HG03097 (cell line): Measurements from ENCODE around the gene AMIGO1.

ENCODE experiments used
- ATAC-seq: cut with Tn5 transposase; IDR thresholded peaks from one replicate; pipeline ENCODE4 v1.9.1; 2021; ENCODE audit not compliant: unreplicated experiment, low FRiP score

The AMIGO1 gene, protein sequence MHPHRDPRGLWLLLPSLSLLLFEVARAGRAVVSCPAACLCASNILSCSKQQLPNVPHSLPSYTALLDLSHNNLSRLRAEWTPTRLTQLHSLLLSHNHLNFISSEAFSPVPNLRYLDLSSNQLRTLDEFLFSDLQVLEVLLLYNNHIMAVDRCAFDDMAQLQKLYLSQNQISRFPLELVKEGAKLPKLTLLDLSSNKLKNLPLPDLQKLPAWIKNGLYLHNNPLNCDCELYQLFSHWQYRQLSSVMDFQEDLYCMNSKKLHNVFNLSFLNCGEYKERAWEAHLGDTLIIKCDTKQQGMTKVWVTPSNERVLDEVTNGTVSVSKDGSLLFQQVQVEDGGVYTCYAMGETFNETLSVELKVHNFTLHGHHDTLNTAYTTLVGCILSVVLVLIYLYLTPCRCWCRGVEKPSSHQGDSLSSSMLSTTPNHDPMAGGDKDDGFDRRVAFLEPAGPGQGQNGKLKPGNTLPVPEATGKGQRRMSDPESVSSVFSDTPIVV

DNA sequence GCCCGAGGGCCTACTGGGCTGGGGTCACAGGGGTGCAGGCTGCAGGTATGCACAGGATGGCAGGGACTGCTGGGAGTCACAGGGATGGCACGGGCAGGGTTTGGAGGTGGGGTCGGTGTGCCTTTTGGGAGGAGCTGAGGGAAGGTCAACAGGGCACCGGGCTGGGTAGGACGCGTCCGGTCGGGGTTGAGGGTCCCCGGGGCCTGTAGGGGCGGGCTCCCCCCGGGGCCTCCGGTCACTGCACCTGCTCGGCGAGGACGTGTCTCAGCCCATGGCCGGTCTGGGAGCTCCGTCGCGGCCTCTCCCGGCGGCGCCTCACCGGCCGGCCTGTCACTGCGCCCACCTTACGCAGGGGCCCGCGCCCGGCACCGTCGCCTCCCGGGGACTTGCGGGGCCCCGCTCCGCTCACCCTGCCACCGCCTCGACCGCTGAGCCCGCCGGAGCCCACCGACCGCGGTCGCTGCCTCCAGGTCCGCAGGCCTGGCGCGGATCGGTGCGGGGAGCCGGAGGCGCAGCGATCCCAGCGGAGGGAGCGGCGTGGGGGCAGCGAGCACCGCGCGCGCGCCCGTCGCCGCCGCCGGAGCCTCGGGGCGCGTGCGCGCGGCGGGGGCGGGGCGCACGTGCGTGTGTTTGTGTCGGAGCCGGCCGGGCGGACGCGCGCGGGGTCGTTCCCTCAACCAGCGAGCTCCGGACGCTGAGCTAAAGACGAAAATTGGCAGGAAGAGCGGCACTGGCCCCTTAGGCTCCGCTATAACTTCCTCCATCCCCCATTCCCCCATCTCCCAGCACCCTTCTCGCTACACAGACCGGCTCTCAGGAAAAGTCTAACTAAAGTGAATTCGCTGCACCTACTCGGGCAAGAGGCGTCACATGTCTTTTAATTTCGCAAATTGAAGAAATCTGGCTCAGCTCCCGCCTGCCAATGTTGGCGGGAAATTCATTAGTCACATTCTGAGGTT, at the start of gene AMIGO1:
AMIGO1 (minus strand) TSS at position 552 of the 959 bp plus-strand sequence. CDS start 815 bp downstream, outside the sequence.
- ATAC-seq = no peak

DNA sequence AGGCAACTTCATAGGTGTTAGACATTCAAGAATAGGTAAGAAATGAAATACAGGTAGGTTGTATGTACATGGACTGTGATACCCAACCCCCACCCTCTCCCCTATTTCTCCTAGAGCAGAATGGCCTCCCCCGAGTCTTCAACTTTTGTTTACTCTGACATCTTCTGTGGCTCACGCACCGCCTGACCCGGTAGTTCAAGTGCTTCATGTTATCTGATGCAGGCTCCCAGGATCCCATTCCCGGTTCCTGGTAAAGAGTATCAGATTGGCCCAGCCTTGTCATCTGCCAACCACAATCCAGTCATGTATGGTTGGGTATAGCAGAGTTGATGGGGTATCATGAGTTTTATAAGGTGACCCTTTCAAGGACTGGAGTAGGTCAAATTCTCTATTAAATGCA, 48.0 kb upstream of the AMIGO1 start:
- no peak for ATAC-seq

- no peak for ATAC-seq
Measured at GRCh38 chr1:109556563-109556962, 47.0 kb upstream of the AMIGO1 start.

GRCh38 chr1:109548321-109549267, 39.1 kb upstream of the AMIGO1 start, which contains the start of gene GNAI3:
GNAI3 (plus strand) TSS chr1:109548615; CDS start chr1:109548721, 106 bp downstream.
- peak; percentile 92 for ATAC-seq

DNA sequence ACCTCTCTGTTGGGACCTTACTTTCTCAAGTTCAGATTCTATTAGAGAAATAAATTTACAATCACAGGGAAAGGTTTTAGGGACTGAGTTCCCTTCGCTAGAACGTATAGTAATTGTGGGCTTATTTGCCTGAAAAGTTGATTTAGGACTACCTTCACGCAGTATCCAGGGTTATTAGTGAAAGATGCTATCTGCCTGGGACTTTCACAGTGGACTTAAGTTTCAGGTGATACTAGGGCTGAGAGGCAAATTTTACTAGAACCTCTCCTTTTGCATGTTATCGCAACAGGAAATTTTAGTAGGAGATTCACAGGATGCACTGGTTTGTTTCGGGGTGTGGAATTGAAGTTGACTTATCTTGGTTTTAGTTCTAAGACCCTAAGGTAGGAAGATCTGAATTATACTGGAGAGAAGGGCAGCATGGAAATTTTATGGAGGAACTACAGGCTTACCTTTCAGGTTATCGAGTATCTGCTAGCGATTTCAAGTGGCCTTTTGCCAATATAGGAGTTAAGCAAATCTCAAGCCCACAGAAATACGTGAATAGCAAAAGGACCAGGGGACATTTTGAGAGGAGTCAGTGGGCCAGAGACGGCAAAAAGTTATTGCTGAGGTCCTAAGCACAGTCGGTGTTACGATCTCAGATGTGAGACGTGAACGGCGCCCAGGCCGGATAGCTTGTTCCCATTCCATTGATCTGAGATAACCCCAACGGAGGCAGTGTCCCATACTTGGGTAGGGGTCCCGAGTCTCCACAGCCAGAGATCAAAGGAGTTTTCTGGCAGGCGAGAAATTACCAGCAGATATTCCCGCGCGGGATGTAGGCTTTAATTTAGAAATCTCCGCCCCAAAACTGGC, 38.2 kb upstream of the AMIGO1 start:
- ATAC-seq = peak; percentile 6

GRCh38 chr1:109546311-109547109, 37.0 kb upstream of the AMIGO1 start:
- peak; percentile 39 for ATAC-seq

DNA sequence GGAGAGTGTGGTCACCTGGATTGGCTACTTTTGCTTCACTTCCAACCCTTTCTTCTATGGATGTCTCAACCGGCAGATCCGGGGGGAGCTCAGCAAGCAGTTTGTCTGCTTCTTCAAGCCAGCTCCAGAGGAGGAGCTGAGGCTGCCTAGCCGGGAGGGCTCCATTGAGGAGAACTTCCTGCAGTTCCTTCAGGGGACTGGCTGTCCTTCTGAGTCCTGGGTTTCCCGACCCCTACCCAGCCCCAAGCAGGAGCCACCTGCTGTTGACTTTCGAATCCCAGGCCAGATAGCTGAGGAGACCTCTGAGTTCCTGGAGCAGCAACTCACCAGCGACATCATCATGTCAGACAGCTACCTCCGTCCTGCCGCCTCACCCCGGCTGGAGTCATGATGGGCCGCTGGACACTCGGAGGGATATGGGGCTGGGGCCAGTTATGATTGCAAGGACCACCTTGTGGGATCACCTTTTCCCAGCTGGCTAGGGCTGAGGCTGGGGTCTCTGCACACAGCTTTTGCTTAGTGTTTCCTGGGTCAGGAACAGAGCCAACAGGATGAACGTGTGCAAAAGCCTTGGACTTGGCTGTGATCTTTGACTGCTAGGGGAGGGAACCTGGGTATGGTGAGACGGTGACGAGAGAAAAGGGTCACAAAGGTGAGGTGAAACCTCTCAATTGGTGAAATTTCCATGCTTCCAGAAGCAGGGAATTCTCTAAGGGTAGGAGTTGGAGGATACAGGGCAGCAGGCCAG, 34.6 kb upstream of the AMIGO1 start:
- ATAC-seq = no peak

GRCh38 chr1:109543283-109543987, 33.9 kb upstream of the AMIGO1 start:
- no peak for ATAC-seq

- ATAC-seq = no peak
Measured at GRCh38 chr1:109542657-109543056, 33.1 kb upstream of the AMIGO1 start.

GRCh38 chr1:109541102-109541501, 31.6 kb upstream of the AMIGO1 start:
- ATAC-seq = no peak

DNA sequence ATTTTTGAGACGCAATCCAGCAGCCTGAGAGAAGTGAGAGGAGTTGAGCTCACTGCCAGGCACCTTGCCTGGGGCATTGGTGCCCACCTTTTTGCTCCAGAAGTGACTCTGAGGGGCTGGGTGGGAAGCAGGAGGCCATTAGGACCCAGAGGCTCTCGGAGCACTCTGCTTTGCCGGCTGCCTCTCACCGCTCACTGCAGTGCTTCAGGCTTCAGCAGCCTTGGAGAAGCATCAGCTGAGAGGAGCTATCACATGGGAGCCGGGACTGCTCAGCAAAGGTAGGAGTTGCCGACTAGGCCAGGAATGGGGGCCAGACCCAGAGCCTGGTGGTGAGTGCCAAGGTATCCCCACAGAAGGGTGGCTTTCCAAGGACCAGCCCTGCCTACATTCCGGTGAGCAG, 30.1 kb upstream of the AMIGO1 start, which contains the start of gene GPR61:
GPR61 (plus strand) TSS at position 197 of the 400 bp plus-strand sequence. CDS start 3,151 bp downstream, outside the sequence.
- ATAC-seq = no peak

DNA sequence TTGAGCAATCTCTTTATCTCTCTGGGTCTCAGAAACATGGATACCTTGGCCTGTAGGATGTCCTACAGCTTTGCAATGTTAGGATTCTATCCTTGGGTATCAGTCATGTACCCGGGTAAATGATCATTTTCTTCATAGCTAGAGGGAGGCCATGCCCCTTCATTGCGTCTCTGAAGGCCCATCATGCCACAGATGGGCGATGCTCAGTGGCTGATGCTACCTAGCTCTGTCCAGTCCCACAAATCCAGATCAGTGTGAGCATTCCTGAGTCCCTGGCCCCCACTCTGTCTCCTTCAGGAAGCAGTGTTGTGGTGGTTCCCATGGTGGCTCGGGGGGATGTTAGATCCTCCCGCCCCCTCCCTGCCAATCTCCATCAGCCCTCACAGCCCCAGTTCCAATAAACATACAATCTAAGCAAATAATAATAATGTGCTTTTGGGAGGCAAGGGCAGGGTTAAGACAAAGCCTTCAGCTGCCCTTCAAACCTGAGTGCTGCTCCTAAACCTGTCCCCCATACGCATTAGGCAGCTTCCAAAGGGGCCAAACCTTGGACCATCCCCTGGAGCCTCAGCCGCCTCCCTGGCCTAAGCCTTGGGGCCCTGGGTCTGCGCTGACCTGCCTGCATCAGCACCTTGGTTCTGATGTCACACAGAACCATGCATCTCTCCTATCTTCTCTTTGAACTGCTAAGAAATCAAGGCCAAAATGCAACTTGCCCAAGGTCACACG, 29.5 kb upstream of the AMIGO1 start:
- ATAC-seq = no peak

DNA sequence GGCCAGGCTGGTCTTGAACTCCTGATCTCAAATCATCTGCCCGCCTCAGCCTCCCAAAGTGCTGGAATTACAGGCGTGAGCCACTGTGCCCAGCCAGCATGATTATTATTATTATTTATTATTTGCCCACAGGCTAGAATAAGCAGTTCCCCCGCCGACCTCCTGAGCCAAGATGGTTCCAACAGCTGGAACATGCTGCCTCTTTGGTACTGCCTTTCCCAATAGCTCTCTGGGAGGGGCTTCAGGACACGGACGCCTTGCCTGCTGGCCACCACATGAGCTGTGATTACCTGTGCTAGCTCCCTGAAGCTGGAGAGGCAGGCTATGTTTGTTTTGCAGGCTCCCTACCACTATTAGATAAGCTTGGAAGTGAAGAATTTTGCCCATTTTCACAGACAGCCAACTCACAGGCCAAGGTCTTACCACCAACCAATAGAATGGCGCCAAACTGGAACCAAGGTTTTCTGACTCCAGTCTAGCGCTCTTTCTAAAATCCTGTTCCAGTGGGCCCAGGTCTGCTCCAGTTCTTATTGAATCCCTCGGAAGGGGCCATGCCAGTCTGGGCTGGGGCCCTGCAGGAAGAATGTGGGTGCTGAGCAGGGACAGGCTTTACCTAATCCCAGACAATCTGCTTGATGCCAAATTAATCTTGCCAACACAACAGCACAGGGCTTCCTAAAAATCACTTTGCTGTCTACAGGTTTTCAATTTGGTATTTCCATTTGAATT, 28.1 kb upstream of the AMIGO1 start:
- no peak for ATAC-seq

GRCh38 chr1:109535971-109536491, 26.5 kb upstream of the AMIGO1 start:
- no peak for ATAC-seq

- no peak for ATAC-seq
Measured at GRCh38 chr1:109535481-109535880, 26.0 kb upstream of the AMIGO1 start.
